Stimulated activated naive CD8-positive, alpha-beta T cell treated with anti-CD3 and anti-CD28 coated beads, Interleukin-15, amount 100 ng/mL, for 72 hours (primary cell): ENCODE measurements around the gene UGT1A9.
A peak's percentile ranks its signal among the peaks of the same experiment; 100 is the strongest.

Source experiments
- ATAC-seq: fragments of 150-1000 bp; cut with Tn5 transposase; 2 replicates; pipeline ENCODE4 v1.10.0; 2021; ENCODE audit warnings: mild to moderate bottlenecking, moderate library complexity
- DNase-seq, 2 donors: peaks; one replicate each; pipeline ENCODE4 v3.0.0; 2021 to 2022
- H3K27ac Mint-ChIP-seq, 2 donors: one replicate each; pipeline ENCODE4 v1.8.0; 2022; ENCODE audit warnings: mild to moderate bottlenecking in 2 of 2, mixed read lengths in 2 of 2, moderate library complexity in 2 of 2
- H3K27me3 Mint-ChIP-seq: one replicate; pipeline ENCODE4 v1.8.0; 2022; ENCODE audit warnings: mixed read lengths
- H3K4me1 Mint-ChIP-seq: one replicate; pipeline ENCODE4 v1.8.0; 2022; ENCODE audit warnings: mild to moderate bottlenecking, mixed read lengths
- H3K4me3 Mint-ChIP-seq, 2 donors: one replicate each; pipeline ENCODE4 v1.8.0; 2022; ENCODE audit warnings: mild to moderate bottlenecking in 2 of 2, mixed read lengths in 2 of 2, moderate library complexity in 1 of 2
- H3K9me3 Mint-ChIP-seq, 2 donors: one replicate each; pipeline ENCODE4 v1.8.0; 2022; ENCODE audit warnings: mixed read lengths in 2 of 2

The UGT1A9 gene

DNA sequence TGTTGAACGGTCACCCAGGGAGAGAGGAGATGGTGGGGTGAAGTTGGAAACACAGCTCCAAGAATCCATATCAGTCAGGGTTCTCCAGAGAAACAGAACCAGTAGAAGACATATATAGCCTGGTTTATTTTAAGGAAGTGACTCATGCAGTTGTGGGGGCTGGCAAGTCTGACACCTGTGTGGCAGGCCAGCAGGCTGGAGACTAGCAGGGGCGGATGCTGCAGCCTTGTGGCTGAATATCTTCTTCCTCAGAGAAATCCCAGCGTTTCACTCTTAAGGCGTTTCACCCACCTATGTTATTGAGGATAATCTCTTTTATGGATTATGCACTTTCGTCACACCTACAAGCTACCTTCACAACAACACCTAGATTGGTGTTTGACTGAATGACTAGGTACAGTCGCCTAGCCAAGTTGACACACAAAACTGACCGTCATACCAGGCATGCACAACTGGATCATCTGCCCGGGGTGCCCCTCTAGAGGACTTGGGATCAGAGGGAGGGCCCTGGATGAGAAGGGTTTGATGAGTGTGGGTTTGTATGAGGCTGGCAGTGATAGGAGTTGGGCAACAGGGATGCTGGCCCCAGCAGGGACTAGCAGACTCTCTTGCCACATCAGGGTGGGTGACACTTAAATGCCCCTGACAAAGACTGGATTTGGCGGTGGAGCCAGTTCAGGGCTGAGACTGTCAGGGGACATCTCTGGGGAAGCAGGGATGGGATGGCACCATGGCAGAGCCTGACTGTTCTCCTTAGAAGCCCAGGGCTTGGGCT, 129.8 kb downstream of the UGT1A9 start:
- ATAC-seq (peak; percentile 76), DNase-seq (peak in 1 of 2 donors; percentile 9)
- H3K27me3 Mint-ChIP-seq: peaks cover 43% of the 10 kb centered on the region
- no peak overlapping the region for H3K27ac Mint-ChIP-seq
- H3K4me3 Mint-ChIP-seq: no peak overlapping the region
- H3K4me1 Mint-ChIP-seq: peaks cover 9% of the 10 kb centered on the region
- H3K9me3 Mint-ChIP-seq: no peaks in the 10 kb centered on the region

DNA sequence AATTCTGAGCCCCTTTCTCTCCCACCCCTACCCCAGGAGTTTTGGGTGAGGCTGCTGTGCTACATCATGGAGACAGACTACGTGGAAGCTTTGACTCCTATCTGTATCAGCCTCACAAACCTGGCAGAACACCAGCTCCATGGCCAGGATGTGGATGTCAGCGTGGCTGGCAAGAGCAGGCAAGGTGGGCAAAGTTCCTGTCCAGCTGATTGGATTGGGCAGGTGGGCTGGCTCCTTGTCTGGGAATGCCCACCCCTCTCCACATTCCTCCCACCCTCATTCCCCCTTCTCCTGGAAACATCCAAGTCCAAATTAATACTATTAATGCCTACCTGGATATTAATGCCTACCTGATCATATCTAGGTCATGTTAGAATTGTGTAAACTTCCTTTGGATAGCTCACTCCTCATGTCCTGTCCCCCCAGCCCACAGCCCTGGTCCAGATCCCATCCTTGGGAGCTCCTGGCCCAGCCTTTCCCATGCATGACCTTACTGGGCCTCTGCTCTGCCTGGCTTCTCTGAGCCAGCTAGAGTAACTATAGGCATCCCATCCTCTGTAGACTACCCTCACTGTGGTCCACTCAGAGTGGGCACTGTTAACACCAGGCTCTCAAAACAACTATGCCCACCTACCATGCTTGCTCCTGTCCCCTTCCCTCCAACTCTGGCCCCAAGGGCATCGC, 130.6 kb downstream of the UGT1A9 start:
- Mint-ChIP-seq H3K4me1 (peaks cover 9% of the 10 kb centered on the region), H3K4me3 (no peak overlapping the region), H3K27me3 (peaks cover 43% of the 10 kb centered on the region), H3K9me3 (no peaks in the 10 kb centered on the region), H3K27ac (no peak overlapping the region)
- ATAC-seq (no peak), DNase-seq (no peak)

GRCh38 chr2:233803292-233803911, 131.7 kb downstream of the UGT1A9 start:
- no peak overlapping the region for H3K27ac Mint-ChIP-seq
- no peak overlapping the region for H3K4me3 Mint-ChIP-seq
- peaks cover 42% of the 10 kb centered on the region for H3K27me3 Mint-ChIP-seq
- no peak for ATAC-seq
- H3K9me3 Mint-ChIP-seq: no peaks in the 10 kb centered on the region
- peaks cover 9% of the 10 kb centered on the region for H3K4me1 Mint-ChIP-seq
- DNase-seq: no peak

GRCh38 chr2:233803994-233804393, 132.3 kb downstream of the UGT1A9 start:
- ATAC-seq: no peak
- H3K27me3 Mint-ChIP-seq: peaks cover 36% of the 10 kb centered on the region
- H3K27ac Mint-ChIP-seq: peak overlapping the region in 1 of 2 donors; percentile 2
- H3K4me3 Mint-ChIP-seq: no peak overlapping the region
- peak in 1 of 2 donors; percentile 6 for DNase-seq
- H3K4me1 Mint-ChIP-seq: peaks cover 9% of the 10 kb centered on the region
- no peaks in the 10 kb centered on the region for H3K9me3 Mint-ChIP-seq

DNA sequence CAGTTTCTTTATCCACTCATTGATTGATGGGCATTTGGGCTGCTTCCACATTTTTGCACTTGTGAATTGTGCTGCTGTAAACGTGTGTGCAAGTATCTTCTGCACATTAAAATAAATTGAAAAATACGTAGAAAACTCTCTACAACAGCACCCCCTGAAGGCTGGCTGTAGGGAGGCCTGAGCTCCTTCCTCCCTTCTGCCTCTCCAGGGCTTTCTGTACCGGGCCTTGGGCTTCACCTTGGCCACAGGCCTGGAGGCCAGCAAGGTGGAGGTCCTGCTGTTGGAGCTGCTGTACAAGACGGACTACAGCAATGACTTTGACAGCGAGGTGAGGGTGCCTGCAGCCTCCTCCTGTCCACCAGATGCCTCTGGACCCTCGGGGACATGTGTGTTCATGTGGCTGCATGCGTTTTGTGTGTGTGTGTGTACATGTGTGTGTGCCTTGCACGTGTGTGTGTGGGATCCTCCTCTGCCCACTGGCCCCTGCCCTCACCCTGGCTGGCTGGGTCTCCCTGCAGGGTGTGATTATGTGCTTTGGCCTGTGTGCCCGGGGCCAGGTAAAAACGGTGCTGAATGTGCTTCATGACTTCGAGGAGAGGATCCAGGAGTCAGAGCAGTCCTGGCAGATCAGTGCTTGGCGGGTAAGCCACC, 135.6 kb downstream of the UGT1A9 start:
- no peak for ATAC-seq
- Mint-ChIP-seq H3K4me1 (no peaks in the 10 kb centered on the region), H3K9me3 (no peaks in the 10 kb centered on the region), H3K27ac (no peak overlapping the region), H3K27me3 (peaks cover 36% of the 10 kb centered on the region), H3K4me3 (no peak overlapping the region)
- DNase-seq: no peak

- Mint-ChIP-seq H3K27me3 (peaks cover 27% of the 10 kb centered on the region), H3K27ac (no peak overlapping the region), H3K9me3 (no peaks in the 10 kb centered on the region), H3K4me1 (no peaks in the 10 kb centered on the region), H3K4me3 (no peak overlapping the region)
- ATAC-seq: no peak
- no peak for DNase-seq
Observed at GRCh38 chr2:233807966-233808935, 136.6 kb downstream of the UGT1A9 start.

- ATAC-seq (no peak), DNase-seq (no peak)
- Mint-ChIP-seq H3K4me1 (no peaks in the 10 kb centered on the region), H3K4me3 (no peak overlapping the region), H3K27me3 (peaks cover 8% of the 10 kb centered on the region), H3K9me3 (no peaks in the 10 kb centered on the region), H3K27ac (no peak overlapping the region)
Observed at GRCh38 chr2:233810385-233810784, 138.7 kb downstream of the UGT1A9 start.

DNA sequence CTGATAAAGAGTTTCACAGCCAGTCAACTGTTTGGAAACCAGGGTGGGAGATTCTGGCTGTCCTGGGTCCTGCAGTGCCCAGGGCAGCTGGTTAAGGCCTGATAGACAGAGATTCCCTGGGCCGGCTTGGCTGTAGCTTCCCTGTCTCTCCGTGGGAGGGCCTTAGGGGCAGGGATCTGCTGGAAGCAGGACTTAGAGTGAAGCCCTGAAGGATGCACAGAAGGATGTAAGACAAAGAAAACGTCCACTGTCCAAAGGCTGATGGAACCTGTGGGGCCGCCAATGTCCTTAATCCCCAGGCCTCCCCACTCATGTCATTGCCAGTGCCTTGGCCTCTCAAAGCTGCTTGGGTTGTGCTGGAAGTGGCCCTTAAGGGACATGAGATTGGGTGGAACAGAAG, 139.4 kb downstream of the UGT1A9 start:
- Mint-ChIP-seq H3K4me1 (no peaks in the 10 kb centered on the region), H3K4me3 (no peak overlapping the region), H3K27ac (no peak overlapping the region), H3K9me3 (no peaks in the 10 kb centered on the region), H3K27me3 (peaks cover 15% of the 10 kb centered on the region)
- no peak for ATAC-seq
- DNase-seq: no peak

GRCh38 chr2:233811732-233812131, 140.0 kb downstream of the UGT1A9 start:
- Mint-ChIP-seq H3K9me3 (no peaks in the 10 kb centered on the region), H3K27ac (no peak overlapping the region), H3K4me3 (no peak overlapping the region), H3K27me3 (peaks cover 22% of the 10 kb centered on the region), H3K4me1 (no peaks in the 10 kb centered on the region)
- ATAC-seq: no peak
- no peak for DNase-seq

DNA sequence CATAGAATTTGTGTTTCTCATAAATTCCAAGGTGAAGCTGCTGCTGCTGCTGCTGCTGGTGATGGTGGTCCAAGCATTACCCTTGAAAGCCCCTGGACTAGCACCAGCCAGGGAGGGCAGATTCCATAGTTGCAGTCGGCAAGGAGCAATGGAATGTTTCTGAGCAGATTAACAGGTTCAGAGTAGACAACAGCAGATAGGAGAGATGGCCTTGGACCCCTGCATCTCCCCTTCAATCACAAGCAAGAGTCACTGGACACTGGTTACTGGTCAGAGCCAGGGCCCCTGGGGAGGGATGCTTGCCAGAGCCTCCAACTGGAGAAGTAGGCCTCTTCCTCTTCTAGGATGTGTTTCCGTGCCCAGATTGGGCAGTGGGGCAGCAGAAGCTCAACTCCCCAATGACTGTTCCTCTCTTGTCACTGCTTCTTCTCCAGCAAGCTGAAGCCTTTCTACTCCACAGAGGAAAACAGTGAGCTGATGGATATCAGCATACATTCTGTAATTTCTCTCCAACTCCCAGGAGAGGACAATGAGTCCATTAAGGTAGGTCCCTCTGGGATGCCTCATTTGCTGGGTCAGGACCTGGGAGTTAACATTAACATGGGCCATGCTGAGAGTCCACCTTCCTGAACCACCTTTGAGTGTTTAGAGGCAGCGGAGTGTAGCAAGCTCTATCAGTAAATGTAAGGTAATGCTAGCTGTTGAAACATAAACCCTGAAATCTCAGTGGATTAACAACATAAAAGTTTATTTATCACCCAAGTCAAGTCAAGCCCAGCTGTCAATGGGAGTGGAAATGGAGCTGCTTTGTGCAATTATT, 141.7 kb downstream of the UGT1A9 start:
- peaks cover 6% of the 10 kb centered on the region for H3K4me1 Mint-ChIP-seq
- ATAC-seq (no peak), DNase-seq (no peak)
- no peak overlapping the region for H3K27ac Mint-ChIP-seq
- no peak overlapping the region for H3K4me3 Mint-ChIP-seq
- no peaks in the 10 kb centered on the region for H3K9me3 Mint-ChIP-seq
- H3K27me3 Mint-ChIP-seq: peaks cover 29% of the 10 kb centered on the region

DNA sequence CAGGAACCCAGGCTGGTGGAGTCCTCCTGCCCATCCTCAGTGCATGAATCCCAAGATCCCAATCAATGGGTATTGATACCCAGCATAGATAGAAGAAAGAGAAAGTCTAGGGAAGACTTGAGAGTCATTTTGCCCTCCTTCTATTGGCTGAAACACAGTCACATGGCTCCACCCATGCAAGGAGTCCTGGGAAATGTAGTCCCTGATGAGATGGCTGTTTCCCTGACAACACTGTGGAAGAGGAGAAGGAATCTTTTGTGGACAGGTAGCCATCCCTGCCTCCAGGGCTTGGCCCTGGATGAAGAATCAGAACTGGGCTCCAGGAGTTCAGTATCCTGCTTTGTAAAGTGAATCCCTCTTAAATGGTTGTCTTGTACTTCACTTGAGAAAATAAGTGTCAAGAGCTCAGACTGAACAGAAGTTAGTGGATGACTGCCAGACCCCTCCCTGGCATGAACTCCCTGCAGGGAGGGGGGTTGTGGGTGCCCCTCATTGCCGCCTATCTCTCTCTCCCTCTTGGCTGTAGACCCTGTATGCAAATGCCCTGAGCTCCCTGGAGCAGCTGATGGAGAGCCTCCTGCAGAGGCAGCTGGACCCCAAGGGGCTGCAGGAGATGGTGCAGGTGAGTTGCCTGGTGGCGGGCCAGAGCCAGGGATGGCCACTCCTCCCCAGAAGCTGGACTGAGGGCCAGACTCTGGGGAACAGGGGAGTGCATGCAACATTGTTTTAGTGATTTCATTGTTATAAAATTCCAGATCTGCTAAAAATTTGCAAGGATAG, 142.5 kb downstream of the UGT1A9 start:
- peaks cover 6% of the 10 kb centered on the region for H3K4me1 Mint-ChIP-seq
- H3K27me3 Mint-ChIP-seq: peaks cover 29% of the 10 kb centered on the region
- no peak overlapping the region for H3K4me3 Mint-ChIP-seq
- no peak overlapping the region for H3K27ac Mint-ChIP-seq
- no peaks in the 10 kb centered on the region for H3K9me3 Mint-ChIP-seq
- DNase-seq: no peak
- ATAC-seq: no peak

DNA sequence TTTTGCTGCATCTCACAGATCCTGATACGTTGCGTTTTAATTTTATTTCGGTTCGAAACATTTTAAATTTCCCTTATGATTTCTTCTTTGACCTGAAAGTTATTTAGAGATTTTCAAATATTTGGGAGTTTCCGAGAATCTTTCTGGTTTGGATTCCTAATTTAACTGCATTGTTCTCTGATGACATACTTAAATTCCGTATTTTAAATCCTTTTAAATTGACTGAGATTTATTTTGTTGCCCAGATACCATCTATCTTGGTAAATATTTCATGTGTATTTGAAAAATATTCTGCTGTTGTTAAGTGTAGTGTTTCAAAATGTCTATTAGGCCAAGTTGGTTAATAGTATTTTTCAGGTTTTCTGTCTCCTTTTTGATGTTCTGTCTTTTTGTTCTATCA, 144.2 kb downstream of the UGT1A9 start:
- Mint-ChIP-seq H3K4me3 (no peak overlapping the region), H3K27ac (no peak overlapping the region), H3K27me3 (peaks cover 29% of the 10 kb centered on the region), H3K4me1 (peaks cover 6% of the 10 kb centered on the region), H3K9me3 (no peaks in the 10 kb centered on the region)
- no peak for ATAC-seq
- DNase-seq: no peak

GRCh38 chr2:233816334-233816733, 144.6 kb downstream of the UGT1A9 start:
- Mint-ChIP-seq H3K27me3 (peaks cover 29% of the 10 kb centered on the region), H3K4me3 (no peak overlapping the region), H3K9me3 (no peaks in the 10 kb centered on the region), H3K4me1 (peaks cover 6% of the 10 kb centered on the region), H3K27ac (peak overlapping the region in 1 of 2 donors; percentile 28)
- ATAC-seq (no peak), DNase-seq (no peak)
